Esophagus muscularis mucosa (tissue), 3 donors: Measurements from ENCODE around the gene GNS.

ENCODE experiments used
- CTCF ChIP-seq, 3 experiments: fragments of 200-600 bp in 2 of 3; fragments of 450-650 bp in 1 of 3; sonication (generic) in 2 of 3; IDR thresholded peaks; one replicate each; pipeline ENCODE4 v1.5.1; 2017 to 2019; ENCODE audit warnings: antibody characterized with exemption in 3 of 3, mild to moderate bottlenecking in 2 of 3, moderate library complexity in 1 of 3
- POLR2A ChIP-seq: fragments of 450-650 bp; IDR thresholded peaks from one replicate; pipeline ENCODE4 v1.6.1; 2017; ENCODE audit warnings: antibody characterized with exemption, moderate library complexity, mild to moderate bottlenecking, low read depth
- POLR2AphosphoS5 ChIP-seq, 2 donors: sonication (generic); formaldehyde crosslinking; IDR thresholded peaks; one replicate each; pipeline ENCODE4 v1.6.1; 2017; ENCODE audit warnings: antibody characterized with exemption in 2 of 2

GRCh38 chr12:64691227-64691794, 67.9 kb downstream of the GNS start:
- no peak for TF ChIP-seq CTCF (IDR thresholded peaks at IDR 0.05)
- no peak for TF ChIP-seq POLR2AphosphoS5 (IDR thresholded peaks at IDR 0.05)
- TF ChIP-seq POLR2A = no peak
